Naive thymus-derived CD4-positive, alpha-beta T cell (primary cell): ENCODE results near the gene RABL3. TPM values are rescaled to one million over a fixed set of nuclear protein-coding genes. Genes with fewer than 3 reads are reported as not detected.
A peak's percentile ranks its signal among the peaks of the same experiment; 100 is the strongest.

Experiments
- ATAC-seq: fragments of 150-1000 bp; cut with Tn5 transposase; 2 replicates; pipeline ENCODE4 v1.10.0; 2021; ENCODE audit warnings: mild to moderate bottlenecking, moderate library complexity
- CTCF ChIA-PET: fragments of 350-600 bp; sonication (Branson Sonifier 250); formaldehyde crosslinking; loops from one replicate; lab custom pipeline; 2021; ENCODE audit warnings: antibody characterized with exemption; lab: Charles Lee
- POLR2A ChIA-PET: fragments of 350-600 bp; sonication (Branson Sonifier 250); formaldehyde crosslinking; loops from one replicate; lab custom pipeline; 2021; ENCODE audit warnings: antibody characterized with exemption, inconsistent platforms; lab: Charles Lee
- DNase-seq, 9 donors: peaks; one replicate each; pipeline versions ENCODE4 v3.0.0 to v3.0.0-alpha.2; 2020 to 2022; ENCODE audit warnings: mixed read lengths in 1 of 9
- H3K27ac ChIP-seq: one replicate; pipeline ENCODE4 v1.7.0; 2013; ENCODE audit warnings: mild to moderate bottlenecking, low read depth, low read length, moderate library complexity
- H3K27me3 ChIP-seq, 2 donors: one replicate each; pipeline ENCODE4 v1.7.0; 2013; ENCODE audit warnings: low read length in 2 of 2, mild to moderate bottlenecking in 2 of 2, moderate library complexity in 2 of 2; ENCODE audit not compliant: control insufficient read depth in 2 of 2, insufficient read depth in 2 of 2
- H3K36me3 ChIP-seq, 3 experiments: 1 replicate in 2 of 3; 2 replicates in 1 of 3; pipeline ENCODE4 v1.7.0; 2013; ENCODE audit warnings: low read length in 3 of 3, mild to moderate bottlenecking in 3 of 3, moderate library complexity in 1 of 3; ENCODE audit not compliant: insufficient read depth in 3 of 3, control insufficient read depth in 2 of 3
- H3K4me1 ChIP-seq, 2 donors: one replicate each; pipeline ENCODE4 v1.7.0; 2013; ENCODE audit warnings: low read length in 2 of 2, mild to moderate bottlenecking in 2 of 2, moderate library complexity in 1 of 2; ENCODE audit not compliant: control insufficient read depth in 2 of 2, insufficient read depth in 2 of 2
- H3K4me3 ChIP-seq: 2 replicates; pipeline ENCODE4 v1.7.0; 2013; ENCODE audit warnings: mild to moderate bottlenecking, low read length
- H3K9me3 ChIP-seq, 3 experiments: 1 replicate in 2 of 3; 2 replicates in 1 of 3; pipeline ENCODE4 v1.7.0; 2013; ENCODE audit warnings: low read length in 3 of 3; ENCODE audit not compliant: control insufficient read depth in 2 of 3
- H3K27ac Mint-ChIP-seq, 9 donors: one replicate each; pipeline ENCODE4 v1.8.0; 2020 to 2022; ENCODE audit warnings: mixed read lengths in 9 of 9, mild to moderate bottlenecking in 8 of 9, moderate library complexity in 5 of 9, inconsistent platforms in 2 of 9
- H3K27me3 Mint-ChIP-seq, 5 donors: one replicate each; pipeline ENCODE4 v1.8.0; 2021 to 2022; ENCODE audit warnings: mixed read lengths in 5 of 5, mild to moderate bottlenecking in 1 of 5
- H3K36me3 Mint-ChIP-seq, 5 donors: one replicate each; pipeline ENCODE4 v1.8.0; 2020 to 2022; ENCODE audit warnings: mixed read lengths in 5 of 5, mild to moderate bottlenecking in 3 of 5, inconsistent platforms in 1 of 5
- H3K4me1 Mint-ChIP-seq, 7 donors: one replicate each; pipeline ENCODE4 v1.8.0; 2020 to 2022; ENCODE audit warnings: mixed read lengths in 7 of 7, mild to moderate bottlenecking in 3 of 7, inconsistent platforms in 1 of 7
- H3K4me3 Mint-ChIP-seq, 10 donors: one replicate each; pipeline ENCODE4 v1.8.0; 2020 to 2022; ENCODE audit warnings: mild to moderate bottlenecking in 10 of 10, mixed read lengths in 10 of 10, moderate library complexity in 6 of 10, inconsistent platforms in 2 of 10
- H3K9me3 Mint-ChIP-seq, 11 donors: one replicate each; pipeline ENCODE4 v1.8.0; 2020 to 2022; ENCODE audit warnings: mixed read lengths in 11 of 11, mild to moderate bottlenecking in 4 of 11, inconsistent platforms in 1 of 11, moderate library complexity in 1 of 11
- intact Hi-C, 2 donors: fragments of 100-400 bp; cut with micrococcal nuclease; formaldehyde crosslinking; loops; one replicate each; pipeline ENCODE4 v1.15.1; 2023
- polyA plus RNA-seq, 2 donors: library from polyadenylated mRNA; unstranded; fragments of 300-500 nt; fragmentation: Illumina TruSeq; gene quantifications; one replicate each; pipeline ENCODE4 v1.2.3, GENCODE V29; 2021
- total RNA-seq, 6 experiments: library from RNA in 5 of 6; stranded (reverse) in 5 of 6; gene quantifications; 1 replicate in 5 of 6; 2 replicates in 1 of 6; pipeline ENCODE4 v1.2.3 and lab custom pipeline; 2021 to 2026

The RABL3 gene
- total and polyA plus RNA-seq, 7 experiments from 2014 or later, result 15.4 to 40.6 (median 23.1) TPM

DNA sequence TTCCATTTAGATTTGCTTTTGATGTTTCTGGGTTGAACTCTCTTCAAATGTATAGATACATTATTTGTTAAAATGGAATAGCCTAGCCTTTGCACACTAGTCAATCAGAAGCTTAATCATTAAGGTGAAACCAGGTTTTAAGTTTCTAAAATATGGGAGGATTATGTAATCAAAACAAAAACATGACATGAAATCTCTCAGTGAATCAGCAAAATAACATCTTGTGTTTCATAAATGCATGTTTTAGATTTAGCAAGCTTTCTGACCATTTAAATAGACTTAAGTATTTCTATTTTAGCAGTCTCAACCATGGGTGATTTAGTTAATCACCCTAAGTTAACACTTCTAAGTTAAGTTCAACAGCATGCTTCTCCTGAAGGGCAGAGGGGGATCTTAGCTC, 11.5 kb upstream of the RABL3 start:
- H3K36me3 ChIP-seq, result peaks cover 0 to 24% (median 5%) of the 10 kb centered on the region in 3 experiments
- H3K36me3 Mint-ChIP-seq, result peaks cover 10 to 66% (median 61%) of the 10 kb centered on the region in 5 donors
- intact Hi-C loops, result no loop called here
- H3K27me3 ChIP-seq, result no peaks in the 10 kb centered on the region
- DNase-seq (no peak), ATAC-seq (no peak)
- H3K4me3 Mint-ChIP-seq, result peak overlapping the region in 4 of 10 donors; percentile 6 to 53 (median 16)
- H3K27ac Mint-ChIP-seq, result peak overlapping the region in 2 of 9 donors; percentile 13 to 23
- H3K4me1 ChIP-seq, result no peaks in the 10 kb centered on the region
- peaks cover 4 to 64% (median 54%) of the 10 kb centered on the region in 7 donors for H3K4me1 Mint-ChIP-seq
- H3K9me3 Mint-ChIP-seq, result peaks cover 0 to 9% (median 3%) of the 10 kb centered on the region in 11 donors
- no peaks in the 10 kb centered on the region for H3K9me3 ChIP-seq
- ChIA-PET POLR2A (interaction anchor here (0.7 to 1.2 kb wide), 3 partner anchors 9 to 15 kb away, joined by 3 read pairs; no protein-coding TSS in a partner anchor), CTCF (interaction anchor here (0.5 to 1.0 kb wide), 2 partner anchors 12 to 1651 kb away, joined by 3 to 5 read pairs; no protein-coding TSS in a partner anchor)
- H3K27ac ChIP-seq, result no peak overlapping the region
- H3K4me3 ChIP-seq, result no peak overlapping the region
- H3K27me3 Mint-ChIP-seq, result no peaks in the 10 kb centered on the region

DNA sequence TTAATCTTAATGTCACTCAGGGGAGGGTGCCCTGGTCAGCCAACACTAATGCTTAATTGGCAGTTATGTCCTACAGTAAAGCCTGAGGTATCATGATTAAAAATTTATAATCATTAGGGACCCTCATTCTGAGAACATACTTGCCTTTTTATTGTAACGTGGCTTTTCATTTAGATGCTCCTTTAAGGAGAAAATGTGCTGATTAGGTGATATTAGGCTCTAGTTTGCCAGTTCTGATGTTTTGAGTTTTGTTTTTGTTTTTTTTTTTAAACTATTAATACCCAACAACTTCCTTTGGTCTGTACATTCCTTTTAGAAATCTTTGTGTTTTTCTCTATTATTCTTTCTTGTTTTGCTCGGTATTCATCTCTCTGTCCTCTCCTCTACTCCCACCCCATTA, 10.5 kb upstream of the RABL3 start:
- intact Hi-C loops, result no loop called here
- peaks cover 4 to 60% (median 50%) of the 10 kb centered on the region in 7 donors for H3K4me1 Mint-ChIP-seq
- CTCF ChIA-PET, result interaction anchor here (1.0 kb wide), 1 partner anchor 13 kb away, joined by 3 read pairs; no protein-coding TSS in a partner anchor

DNA sequence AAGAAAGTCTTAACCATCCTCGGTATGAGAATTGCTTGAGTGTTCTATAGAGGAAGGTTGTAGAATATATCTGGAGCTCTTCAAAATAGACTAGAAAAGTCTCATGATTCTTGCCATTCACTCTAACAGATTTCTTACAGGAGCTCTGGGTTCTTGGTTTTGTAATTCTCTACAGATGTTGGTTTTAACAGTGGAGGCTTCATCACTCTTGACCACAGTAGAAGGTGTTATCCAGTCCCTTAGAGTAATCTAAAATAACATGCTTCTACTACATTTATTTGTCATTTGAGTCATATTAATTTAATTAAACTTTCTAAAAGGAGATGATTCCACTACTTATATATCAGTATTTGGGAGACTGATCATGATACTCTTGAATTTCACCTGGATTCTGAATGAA, 9.9 kb upstream of the RABL3 start:
- ChIA-PET POLR2A (no interaction called here), CTCF (interaction anchor here (0.5 kb wide), 1 partner anchor 31 kb away, joined by 3 read pairs; no protein-coding TSS in a partner anchor)
- Mint-ChIP-seq H3K27me3 (no peaks in the 10 kb centered on the region), H3K9me3 (peaks cover 0 to 8% (median 4%) of the 10 kb centered on the region in 11 donors), H3K4me1 (peaks cover 4 to 58% (median 52%) of the 10 kb centered on the region in 7 donors), H3K4me3 (no peak overlapping the region), H3K27ac (peak overlapping the region in 1 of 9 donors; percentile 46), H3K36me3 (peaks cover 10 to 59% (median 49%) of the 10 kb centered on the region in 5 donors)
- no peaks in the 10 kb centered on the region for H3K27me3 ChIP-seq
- peaks cover 0 to 24% (median 5%) of the 10 kb centered on the region in 3 experiments for H3K36me3 ChIP-seq
- no peaks in the 10 kb centered on the region for H3K4me1 ChIP-seq
- intact Hi-C loops, result no loop called here
- H3K9me3 ChIP-seq, result no peaks in the 10 kb centered on the region
- no peak overlapping the region for H3K27ac ChIP-seq
- H3K4me3 ChIP-seq, result no peak overlapping the region
- DNase-seq (no peak), ATAC-seq (no peak)

More for the DNA sequence above, 10.5 kb upstream of the RABL3 start:
- no peak for DNase-seq
- POLR2A ChIA-PET, result no interaction called here
- no peaks in the 10 kb centered on the region for H3K27me3 Mint-ChIP-seq
- Histone ChIP-seq H3K9me3 (no peaks in the 10 kb centered on the region), H3K36me3 (peaks cover 0 to 24% (median 5%) of the 10 kb centered on the region in 3 experiments), H3K4me3 (no peak overlapping the region), H3K4me1 (no peaks in the 10 kb centered on the region), H3K27me3 (no peaks in the 10 kb centered on the region), H3K27ac (no peak overlapping the region)
- no peak for ATAC-seq
- H3K36me3 Mint-ChIP-seq, result peaks cover 10 to 62% (median 55%) of the 10 kb centered on the region in 5 donors
- peak overlapping the region in 2 of 10 donors; percentile 12 to 15 for H3K4me3 Mint-ChIP-seq
- H3K27ac Mint-ChIP-seq, result peak overlapping the region in 1 of 9 donors; percentile 26
- H3K9me3 Mint-ChIP-seq, result peaks cover 0 to 6% (median 3%) of the 10 kb centered on the region in 11 donors

DNA sequence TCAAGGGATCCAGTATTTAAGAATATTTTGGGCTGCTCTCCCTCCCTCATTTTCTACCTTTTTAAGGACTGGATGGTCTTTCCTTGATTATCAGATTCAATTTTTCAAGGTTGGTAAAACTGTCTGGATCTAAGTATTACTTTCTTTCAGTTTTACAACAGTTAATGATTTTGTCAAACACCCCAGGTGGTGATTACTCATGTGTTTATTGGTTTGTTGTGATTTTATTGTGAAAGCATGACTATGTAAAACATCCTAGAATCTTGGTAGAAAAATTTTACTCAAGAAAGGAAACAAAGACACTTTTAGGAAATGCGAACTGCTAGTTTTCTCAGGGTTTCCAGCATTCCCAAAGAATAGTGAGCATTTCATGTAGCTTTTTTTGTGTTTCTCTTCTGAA, 7.5 kb upstream of the RABL3 start:
- DNase-seq (no peak), ATAC-seq (no peak)
- ChIA-PET CTCF (no interaction called here), POLR2A (interaction anchor here (1.4 kb wide), 1 partner anchor 8 kb away, joined by 3 read pairs; no protein-coding TSS in a partner anchor)
- peaks cover 0 to 24% (median 5%) of the 10 kb centered on the region in 3 experiments for H3K36me3 ChIP-seq
- H3K4me1 ChIP-seq, result no peaks in the 10 kb centered on the region
- no peak overlapping the region for H3K4me3 Mint-ChIP-seq
- intact Hi-C loops, result loop anchor here in 1 of 2 donors (10.0 kb wide), 1 partner anchor 1085 kb away; the partner anchor contains the start of genes EAF2 and IQCB1
- H3K27me3 Mint-ChIP-seq, result no peaks in the 10 kb centered on the region
- no peak overlapping the region for H3K4me3 ChIP-seq
- H3K27ac Mint-ChIP-seq, result no peak overlapping the region
- H3K4me1 Mint-ChIP-seq, result peaks cover 9 to 57% (median 56%) of the 10 kb centered on the region in 7 donors
- no peaks in the 10 kb centered on the region for H3K9me3 ChIP-seq
- peaks cover 4 to 44% (median 37%) of the 10 kb centered on the region in 5 donors for H3K36me3 Mint-ChIP-seq
- no peak overlapping the region for H3K27ac ChIP-seq
- no peaks in the 10 kb centered on the region for H3K27me3 ChIP-seq
- H3K9me3 Mint-ChIP-seq, result peaks cover 0 to 7% (median 0%) of the 10 kb centered on the region in 11 donors

DNA sequence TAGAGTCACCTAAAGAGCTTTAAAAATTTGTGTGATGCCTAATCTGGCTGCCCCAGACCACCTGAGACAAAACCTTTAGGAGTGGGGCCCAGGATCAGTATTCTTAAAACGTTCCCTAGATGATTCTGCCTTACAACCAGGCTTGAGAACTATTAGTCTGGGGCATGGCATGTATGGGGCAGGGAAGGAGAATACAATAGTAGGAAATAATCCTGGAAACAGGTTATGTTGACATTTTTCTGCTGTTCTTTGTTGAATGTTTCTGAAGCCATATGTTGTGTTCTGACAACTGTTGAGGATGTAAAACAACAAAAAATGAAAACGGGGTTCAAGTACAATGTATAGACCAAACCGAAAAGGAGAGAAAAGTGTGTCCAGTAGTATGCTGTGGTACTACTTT, 3.1 kb upstream of the RABL3 start:
- Histone ChIP-seq H3K36me3 (peaks cover 0 to 6% (median 2%) of the 10 kb centered on the region in 3 experiments), H3K9me3 (no peaks in the 10 kb centered on the region), H3K27me3 (no peaks in the 10 kb centered on the region), H3K4me1 (peaks cover 16 to 20% of the 10 kb centered on the region in 2 donors), H3K27ac (no peak overlapping the region), H3K4me3 (no peak overlapping the region)
- ChIA-PET POLR2A (interaction anchor here (0.6 to 1.2 kb wide), 2 partner anchors 687 to 789 kb away, joined by 3 to 4 read pairs; no protein-coding TSS in a partner anchor), CTCF (no interaction called here)
- H3K4me1 Mint-ChIP-seq, result peaks cover 26 to 60% (median 54%) of the 10 kb centered on the region in 7 donors
- H3K36me3 Mint-ChIP-seq, result peaks cover 2 to 12% (median 3%) of the 10 kb centered on the region in 5 donors
- peak overlapping the region in 3 of 10 donors; percentile 18 to 90 (median 20) for H3K4me3 Mint-ChIP-seq
- ATAC-seq (no peak), DNase-seq (no peak)
- peaks cover 0 to 6% (median 0%) of the 10 kb centered on the region in 11 donors for H3K9me3 Mint-ChIP-seq
- H3K27ac Mint-ChIP-seq, result peak overlapping the region in 1 of 9 donors; percentile 62
- intact Hi-C loops, result loop anchor here in 1 of 2 donors (10.0 kb wide), 1 partner anchor 1089 kb away; the partner anchor contains the start of genes EAF2 and IQCB1
- no peaks in the 10 kb centered on the region for H3K27me3 Mint-ChIP-seq

DNA sequence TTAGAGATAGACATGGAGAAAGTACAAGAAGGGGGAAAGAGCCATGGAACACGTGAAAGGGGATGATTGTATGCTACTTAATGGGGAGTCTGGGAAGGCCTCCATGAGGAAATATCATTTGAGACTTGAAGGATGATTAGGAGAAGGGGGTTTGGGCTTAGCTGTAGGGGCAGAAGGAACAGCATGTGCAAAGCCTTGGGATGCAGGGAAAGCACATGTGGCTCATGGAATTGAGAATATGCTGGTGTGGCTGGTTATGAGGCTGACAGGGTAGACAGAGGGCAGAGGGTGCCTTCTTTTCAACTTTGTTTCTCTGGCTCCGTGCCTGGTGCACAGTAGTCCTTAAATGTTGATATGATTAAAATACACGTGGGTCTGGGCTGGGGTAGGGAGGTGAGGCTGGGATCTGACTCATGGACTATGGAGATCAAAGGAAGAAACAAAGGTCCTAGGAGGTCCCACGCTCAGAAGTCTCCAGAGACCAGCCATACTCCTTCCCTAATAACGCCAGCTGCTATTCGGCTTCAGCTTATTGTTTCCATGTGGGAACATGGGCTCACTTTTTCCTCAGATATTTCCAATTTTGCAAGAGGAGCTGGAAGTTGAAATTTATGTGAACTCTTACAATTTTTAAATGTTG, 1.4 kb upstream of the RABL3 start:
- H3K4me3 Mint-ChIP-seq, result peak overlapping the region; percentile 84 to 97 (median 92)
- ChIA-PET CTCF (interaction anchor here (0.6 to 1.5 kb wide), 2 partner anchors 132 to 148 kb away, joined by 3 to 5 read pairs; partner anchors contain the start of gene NDUFB4), POLR2A (interaction anchor here (1.1 to 7.7 kb wide), 3 partner anchors 25 to 147 kb away, joined by 4 to 59 read pairs (median 45); partner anchors contain the start of gene NDUFB4)
- peak overlapping the region; percentile 93 to 99 (median 97) for H3K27ac Mint-ChIP-seq
- Histone ChIP-seq H3K4me3 (peak overlapping the region; percentile 81), H3K27me3 (no peaks in the 10 kb centered on the region), H3K27ac (peak overlapping the region; percentile 98), H3K9me3 (no peaks in the 10 kb centered on the region), H3K36me3 (peaks cover 0 to 4% (median 0%) of the 10 kb centered on the region in 3 experiments), H3K4me1 (peaks cover 16 to 22% of the 10 kb centered on the region in 2 donors)
- intact Hi-C loops, result loop anchor here (2.0 to 10.0 kb wide), 8 partner anchors 36 to 1674 kb away; partner anchors contain the start of genes ARHGAP31 (in 1 of the 2), EAF2 (in 1 of the 2), GOLGB1 (in 1 of the 2) and IQCB1 (in 1 of the 2)
- no peaks in the 10 kb centered on the region for H3K27me3 Mint-ChIP-seq
- ATAC-seq (no peak), DNase-seq (no peak)
- peaks cover 0 to 11% (median 0%) of the 10 kb centered on the region in 5 donors for H3K36me3 Mint-ChIP-seq
- H3K4me1 Mint-ChIP-seq, result peaks cover 26 to 56% (median 47%) of the 10 kb centered on the region in 7 donors
- peaks cover 0 to 6% (median 0%) of the 10 kb centered on the region in 11 donors for H3K9me3 Mint-ChIP-seq
